Activated gamma-delta T cell treated with Interleukin-2 at 50 U/mL for 16 hours (primary cell): ENCODE data around the gene OGT.
"Not testable (repeated sequence)": the region's sequence is repeated elsewhere in the genome, so short reads cannot be mapped to it uniquely, and the experiment has no call there.

Source experiments
- DNase-seq: peaks from one replicate; pipeline ENCODE4 v3.0.0-alpha.2; 2020

Gene OGT

GRCh38 chrX:71541210-71542022 is 8.5 kb downstream of the OGT start:
- DNase-seq: no peak

- DNase-seq: no peak
Observed at GRCh38 chrX:71542411-71542810, 9.5 kb downstream of the OGT start.

- no peak for DNase-seq
Observed at GRCh38 chrX:71542825-71543224, 9.9 kb downstream of the OGT start.

- no peak for DNase-seq
Observed at GRCh38 chrX:71543316-71543715, 10.4 kb downstream of the OGT start.

- DNase-seq: no peak
Observed at GRCh38 chrX:71545364-71545763, 12.5 kb downstream of the OGT start.

GRCh38 chrX:71546879-71547278 is 14.0 kb downstream of the OGT start:
- DNase-seq: no peak

- DNase-seq: no peak
Observed at GRCh38 chrX:71547339-71547738, 14.4 kb downstream of the OGT start.

GRCh38 chrX:71549986-71550385 is 17.1 kb downstream of the OGT start:
- no peak for DNase-seq

GRCh38 chrX:71550578-71550977 is 17.7 kb downstream of the OGT start:
- DNase-seq: no peak

GRCh38 chrX:71556036-71556435 is 23.1 kb downstream of the OGT start:
- DNase-seq: no peak

GRCh38 chrX:71558920-71559319 is 26.0 kb downstream of the OGT start:
- DNase-seq: no peak

GRCh38 chrX:71559773-71560172 is 26.9 kb downstream of the OGT start:
- DNase-seq: not testable (repeated sequence)

GRCh38 chrX:71563921-71564320 is 31.0 kb downstream of the OGT start:
- DNase-seq: no peak

- no peak for DNase-seq
Observed at GRCh38 chrX:71565474-71566041, 32.7 kb downstream of the OGT start.

- DNase-seq: not testable (repeated sequence)
Observed at GRCh38 chrX:71571390-71571789, 38.5 kb downstream of the OGT start.

- DNase-seq: no peak
Observed at GRCh38 chrX:71573590-71573989, 40.7 kb downstream of the OGT start.

GRCh38 chrX:71577682-71578081 is 44.8 kb downstream of the OGT start:
- no peak for DNase-seq

GRCh38 chrX:71578253-71579135 is 45.6 kb downstream of the OGT start, which contains the start of gene GCNA:
TSS of gene GCNA (plus strand) at chrX:71578437. CDS start at chrX:71580822, 2,385 bp downstream.
- no peak for DNase-seq

- DNase-seq: no peak
Observed at GRCh38 chrX:71579136-71579989, 46.5 kb downstream of the OGT start.

- no peak for DNase-seq
Observed at GRCh38 chrX:71579990-71580380, 47.1 kb downstream of the OGT start.

GRCh38 chrX:71581210-71581609 is 48.3 kb downstream of the OGT start:
- no peak for DNase-seq

GRCh38 chrX:71586929-71587328 is 54.0 kb downstream of the OGT start:
- no peak for DNase-seq

GRCh38 chrX:71593210-71593609 is 60.3 kb downstream of the OGT start:
- not testable (repeated sequence) for DNase-seq
